Cardiac muscle cell (in vitro differentiated cells and primary cell): ENCODE data around the gene GLIPR2. TPM values are rescaled to one million over a fixed set of nuclear protein-coding genes. Genes with fewer than 3 reads are reported as not detected.

ENCODE experiments used
- DNase-seq, 2 donors: peaks; one replicate each; pipeline versions ENCODE4 v3.0.0 to v3.0.0-alpha.2; 2010 to 2017; ENCODE audit warnings: low read depth in 1 of 2, low spot score in 1 of 2
- H3K27ac ChIP-seq: fragments of 200-600 bp; sonication (generic); 2 replicates; pipeline ENCODE4 v1.5.1; 2016
- H3K27me3 ChIP-seq: fragments of 200-600 bp; sonication (generic); 2 replicates; pipeline ENCODE4 v1.6.0; 2016; ENCODE audit warnings: control low read depth
- H3K36me3 ChIP-seq: fragments of 200-600 bp; sonication (generic); 2 replicates; pipeline ENCODE4 v1.5.1; 2016; ENCODE audit warnings: control low read depth
- H3K4me1 ChIP-seq: fragments of 200-600 bp; sonication (generic); 2 replicates; pipeline ENCODE4 v1.8.1; 2017; ENCODE audit warnings: low read depth, mild to moderate bottlenecking, mixed run types
- H3K4me3 ChIP-seq: fragments of 200-600 bp; sonication (generic); 2 replicates; pipeline ENCODE4 v1.5.1; 2016; ENCODE audit warnings: mild to moderate bottlenecking
- H3K9me3 ChIP-seq: fragments of 200-600 bp; sonication (generic); 2 replicates; pipeline ENCODE4 v1.5.1; 2017; ENCODE audit warnings: low read depth, mild to moderate bottlenecking, control low read depth
- CTCF ChIP-seq: IDR thresholded peaks from 2 replicates; pipeline ENCODE4 v1.5.1; 2012; ENCODE audit warnings: low read depth, mild to moderate bottlenecking, low read length
- polyA plus RNA-seq: library from polyadenylated mRNA; unstranded; fragments of >200 nt; fragmentation: Nextera tagmentation; extraction: Ambion mirVana; gene quantifications from 2 replicates; pipeline ENCODE4 v1.2.1, GENCODE V29; 2016
- total RNA-seq: library from RNA; depleted of rRNA; stranded (reverse); fragments of >200 nt; gene quantifications from 2 replicates; pipeline ENCODE4 v1.2.3, GENCODE V29; 2016

Gene GLIPR2
- total and polyA plus RNA-seq, 2 experiments from 2014 or later, result 3.2 to 15.1 TPM

DNA sequence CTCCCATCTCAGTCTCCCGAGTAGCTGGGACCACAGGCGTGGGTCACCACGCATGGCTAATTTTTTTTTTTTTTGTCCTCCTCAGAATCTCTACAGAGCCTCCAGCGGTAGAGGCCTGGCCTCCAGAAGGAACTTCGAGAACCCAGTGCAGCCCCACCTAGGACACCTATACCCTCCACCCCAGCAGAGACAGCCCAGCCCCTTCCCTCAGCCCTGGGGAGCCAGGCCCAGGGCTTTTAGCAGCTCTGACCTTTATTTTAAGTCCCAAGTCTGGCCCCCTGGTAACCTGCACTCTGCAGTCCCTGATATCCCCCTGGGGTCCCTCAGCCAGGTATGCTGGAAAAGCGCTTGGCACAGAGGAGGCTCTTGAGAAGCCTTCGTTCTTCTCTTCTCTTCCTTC lies 5.2 kb downstream of the GLIPR2 start:
- no peaks in the 10 kb centered on the region for H3K9me3 ChIP-seq
- H3K4me3 ChIP-seq, result no peak overlapping the region
- no peak for DNase-seq
- peaks cover 28% of the 10 kb centered on the region for H3K27me3 ChIP-seq
- no peaks in the 10 kb centered on the region for H3K36me3 ChIP-seq
- H3K27ac ChIP-seq, result no peak overlapping the region
- H3K4me1 ChIP-seq, result no peaks in the 10 kb centered on the region
- no peak for TF ChIP-seq CTCF

- TF ChIP-seq CTCF, result no peak
- no peaks in the 10 kb centered on the region for H3K36me3 ChIP-seq
- no peak overlapping the region for H3K4me3 ChIP-seq
- no peaks in the 10 kb centered on the region for H3K9me3 ChIP-seq
- no peak for DNase-seq
- no peak overlapping the region for H3K27ac ChIP-seq
- H3K4me1 ChIP-seq, result no peaks in the 10 kb centered on the region
- peaks cover 18% of the 10 kb centered on the region for H3K27me3 ChIP-seq
Measured at GRCh38 chr9:36142510-36143244, 6.1 kb downstream of the GLIPR2 start.

DNA sequence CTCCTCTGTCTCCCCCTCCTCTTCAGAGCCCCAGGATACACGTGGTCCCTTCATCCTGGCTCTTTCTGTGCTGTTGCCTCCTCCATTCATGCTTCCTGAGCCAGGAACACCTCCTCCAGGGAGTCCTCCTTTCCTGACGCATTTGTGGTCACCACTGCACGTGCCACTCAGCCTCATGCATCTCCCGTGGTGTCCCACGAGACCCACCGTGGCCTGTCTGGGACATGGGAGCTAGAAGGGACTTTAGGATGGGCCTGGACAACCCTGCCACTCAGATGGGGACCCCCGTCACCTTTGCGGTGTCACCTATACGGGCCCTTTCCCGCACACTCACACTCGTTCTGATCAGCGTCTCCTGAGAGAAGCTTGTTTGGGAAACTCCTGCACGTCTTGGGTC lies 6.7 kb downstream of the GLIPR2 start:
- Histone ChIP-seq H3K4me1 (no peaks in the 10 kb centered on the region), H3K9me3 (no peaks in the 10 kb centered on the region), H3K4me3 (no peak overlapping the region), H3K27ac (no peak overlapping the region), H3K27me3 (peaks cover 13% of the 10 kb centered on the region), H3K36me3 (no peaks in the 10 kb centered on the region)
- TF ChIP-seq CTCF, result no peak
- no peak for DNase-seq

DNA sequence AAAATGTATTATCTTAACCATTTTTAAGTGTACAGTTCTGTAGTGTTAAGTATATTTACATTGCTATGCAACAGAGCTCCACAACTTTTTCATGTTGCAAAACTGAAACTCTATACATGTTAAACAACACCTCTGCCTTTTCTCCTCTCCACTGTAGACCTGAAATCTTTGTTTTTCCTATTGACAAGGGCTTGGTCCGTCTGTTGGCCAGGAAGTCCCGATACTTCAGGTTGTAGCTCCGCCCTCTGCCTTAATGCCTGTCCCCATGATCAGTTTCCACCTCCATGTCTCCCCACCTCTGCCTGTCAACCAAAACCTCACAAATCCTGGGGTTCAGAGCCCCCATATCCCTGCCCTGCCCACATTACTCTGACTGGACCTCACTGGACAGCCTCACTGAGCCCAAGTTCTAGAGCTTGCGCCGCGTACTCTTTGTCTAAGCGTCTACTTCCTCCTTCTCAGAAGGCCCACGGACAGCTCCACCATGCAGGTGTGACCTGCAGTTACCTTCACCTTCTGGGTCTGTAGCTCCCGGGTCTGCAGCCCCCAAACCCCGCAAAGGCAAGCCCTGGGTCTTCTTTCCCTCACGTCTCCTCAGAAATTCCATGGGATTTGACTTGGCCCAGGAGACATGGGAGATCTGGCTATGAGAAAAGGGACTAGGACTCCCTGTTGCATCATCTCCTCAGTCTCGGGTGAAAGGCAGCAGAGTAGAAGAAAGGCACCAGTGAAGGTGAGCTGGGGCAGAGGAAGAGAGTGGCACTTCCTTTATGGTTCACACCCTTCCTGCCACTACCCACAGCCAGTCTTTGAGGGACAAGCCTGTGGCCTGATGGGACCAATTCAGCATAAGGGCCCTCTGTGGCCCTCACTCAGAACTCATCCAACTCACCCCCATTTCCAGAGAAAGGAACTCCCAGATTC lies 8.0 kb downstream of the GLIPR2 start:
- no peaks in the 10 kb centered on the region for H3K27me3 ChIP-seq
- TF ChIP-seq CTCF, result no peak
- no peaks in the 10 kb centered on the region for H3K4me1 ChIP-seq
- no peaks in the 10 kb centered on the region for H3K9me3 ChIP-seq
- H3K27ac ChIP-seq, result no peak overlapping the region
- no peak for DNase-seq
- H3K36me3 ChIP-seq, result no peaks in the 10 kb centered on the region
- H3K4me3 ChIP-seq, result no peak overlapping the region

DNA sequence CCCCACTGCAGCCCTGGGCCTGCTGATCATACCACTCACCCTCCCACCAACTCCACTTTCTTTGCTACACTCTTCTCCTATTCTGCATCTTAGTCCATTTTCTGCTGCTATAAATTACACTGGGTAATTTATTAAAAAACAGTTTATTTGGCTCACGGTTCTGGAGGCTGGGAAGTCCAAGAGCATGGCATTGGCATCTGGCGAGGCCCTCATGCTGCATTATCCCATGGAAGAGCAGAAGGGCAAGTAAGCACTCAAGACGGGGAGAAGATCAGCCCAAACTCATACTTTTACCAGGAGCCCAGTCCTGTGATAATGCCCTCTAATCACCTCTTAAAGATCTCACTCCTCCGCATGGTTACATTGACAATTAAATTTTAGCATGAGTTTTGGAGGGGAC lies 9.4 kb downstream of the GLIPR2 start:
- no peaks in the 10 kb centered on the region for H3K4me1 ChIP-seq
- DNase-seq, result no peak
- no peak for TF ChIP-seq CTCF
- no peaks in the 10 kb centered on the region for H3K9me3 ChIP-seq
- H3K4me3 ChIP-seq, result no peak overlapping the region
- no peak overlapping the region for H3K27ac ChIP-seq
- no peaks in the 10 kb centered on the region for H3K27me3 ChIP-seq
- no peaks in the 10 kb centered on the region for H3K36me3 ChIP-seq
